Cardiac muscle cell (in vitro differentiated cells and primary cell): ENCODE measurements around the gene VAT1. TPM values are rescaled to one million over a fixed set of nuclear protein-coding genes. Genes with fewer than 3 reads are reported as not detected.

Experiments used
- DNase-seq, 2 donors: peaks; one replicate each; pipeline versions ENCODE4 v3.0.0 to v3.0.0-alpha.2; 2010 to 2017; ENCODE audit warnings: low read depth in 1 of 2, low spot score in 1 of 2
- H3K27ac ChIP-seq: fragments of 200-600 bp; sonication (generic); 2 replicates; pipeline ENCODE4 v1.5.1; 2016
- H3K27me3 ChIP-seq: fragments of 200-600 bp; sonication (generic); 2 replicates; pipeline ENCODE4 v1.6.0; 2016; ENCODE audit warnings: control low read depth
- H3K36me3 ChIP-seq: fragments of 200-600 bp; sonication (generic); 2 replicates; pipeline ENCODE4 v1.5.1; 2016; ENCODE audit warnings: control low read depth
- H3K4me1 ChIP-seq: fragments of 200-600 bp; sonication (generic); 2 replicates; pipeline ENCODE4 v1.8.1; 2017; ENCODE audit warnings: low read depth, mild to moderate bottlenecking, mixed run types
- H3K4me3 ChIP-seq: fragments of 200-600 bp; sonication (generic); 2 replicates; pipeline ENCODE4 v1.5.1; 2016; ENCODE audit warnings: mild to moderate bottlenecking
- H3K9me3 ChIP-seq: fragments of 200-600 bp; sonication (generic); 2 replicates; pipeline ENCODE4 v1.5.1; 2017; ENCODE audit warnings: low read depth, mild to moderate bottlenecking, control low read depth
- CTCF ChIP-seq: IDR thresholded peaks from 2 replicates; pipeline ENCODE4 v1.5.1; 2012; ENCODE audit warnings: low read depth, mild to moderate bottlenecking, low read length
- polyA plus RNA-seq: library from polyadenylated mRNA; unstranded; fragments of >200 nt; fragmentation: Nextera tagmentation; extraction: Ambion mirVana; gene quantifications from 2 replicates; pipeline ENCODE4 v1.2.1, GENCODE V29; 2016
- total RNA-seq: library from RNA; depleted of rRNA; stranded (reverse); fragments of >200 nt; gene quantifications from 2 replicates; pipeline ENCODE4 v1.2.3, GENCODE V29; 2016

Gene VAT1
- total and polyA plus RNA-seq, 2 experiments from 2014 or later = 207 to 312 TPM

- Histone ChIP-seq H3K9me3 (no peaks in the 10 kb centered on the region), H3K27me3 (no peaks in the 10 kb centered on the region), H3K27ac (no peak overlapping the region), H3K4me3 (peak overlapping the region; percentile 49), H3K36me3 (no peaks in the 10 kb centered on the region), H3K4me1 (peaks cover 3% of the 10 kb centered on the region)
- no peak for TF ChIP-seq CTCF
- DNase-seq = no peak
These were observed 3.8 kb upstream of the VAT1 start for GRCh38 chr17:43025766-43026537.

DNA sequence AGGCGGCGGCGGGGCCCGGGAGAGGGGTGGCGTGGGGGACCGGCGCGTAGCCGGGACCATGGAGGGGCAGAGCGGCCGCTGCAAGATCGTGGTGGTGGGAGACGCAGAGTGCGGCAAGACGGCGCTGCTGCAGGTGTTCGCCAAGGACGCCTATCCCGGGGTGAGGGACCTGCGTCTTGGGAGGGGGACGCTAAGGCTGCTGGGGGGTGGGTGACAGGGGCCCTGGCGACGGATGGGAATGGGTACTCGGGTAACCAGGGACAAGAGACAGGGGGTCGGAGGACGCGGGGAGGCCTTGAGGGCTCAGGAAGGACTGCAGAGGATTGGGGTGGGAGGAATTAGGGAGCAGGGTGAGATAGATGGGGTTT is 3.1 kb upstream of the VAT1 start:
- Histone ChIP-seq H3K9me3 (no peaks in the 10 kb centered on the region), H3K27me3 (no peaks in the 10 kb centered on the region), H3K4me3 (peak overlapping the region; percentile 49), H3K4me1 (peaks cover 6% of the 10 kb centered on the region), H3K36me3 (no peaks in the 10 kb centered on the region), H3K27ac (no peak overlapping the region)
- no peak for TF ChIP-seq CTCF
- DNase-seq = no peak

DNA sequence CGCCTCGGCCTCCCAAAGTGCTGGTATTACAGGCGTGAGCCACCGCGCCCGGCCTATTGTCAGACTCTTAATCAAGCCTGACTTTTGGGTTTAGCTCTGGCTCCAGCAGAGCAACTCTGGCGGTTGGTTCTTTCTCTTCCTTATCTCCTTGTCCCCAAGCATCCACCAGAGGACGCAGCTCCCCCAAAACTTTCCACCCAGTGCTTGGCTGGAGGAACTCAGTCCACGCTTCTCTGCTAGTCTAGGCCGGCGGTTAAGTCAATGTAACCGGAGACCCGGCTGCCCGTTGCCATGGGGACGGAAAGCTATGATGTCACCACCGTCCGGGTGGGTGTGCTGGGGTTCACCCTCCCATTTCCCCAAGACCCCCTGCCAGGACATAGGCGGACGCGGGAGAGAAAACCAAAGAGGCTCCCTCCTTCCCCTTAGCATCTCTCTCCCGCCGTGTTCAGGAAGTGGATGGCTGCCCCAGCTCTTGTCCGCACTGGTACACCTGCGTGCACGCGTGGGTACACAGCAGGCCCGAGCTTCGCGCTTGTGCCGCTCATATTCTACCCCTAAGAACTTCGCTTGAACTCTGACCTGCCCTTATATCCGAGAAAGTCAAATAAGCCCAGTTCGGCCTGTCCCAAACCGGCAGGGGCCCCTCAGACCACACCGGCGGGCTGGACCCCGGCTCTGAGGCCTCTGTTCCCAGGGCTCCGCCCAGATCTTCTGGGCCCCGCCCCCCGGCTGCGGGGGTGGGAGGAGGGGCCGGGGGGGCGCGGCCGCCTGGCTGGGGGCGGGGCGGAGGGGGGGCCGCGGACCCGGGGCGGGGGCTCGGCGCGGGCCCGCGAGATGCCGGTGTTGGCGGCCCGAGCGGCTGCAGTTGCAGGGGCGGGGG is 2.5 kb upstream of the VAT1 start, which contains the start of gene RND2:
RND2 (plus strand) TSS at position 825 of the 883 bp plus-strand sequence. CDS start 117 bp downstream, outside the sequence.
- no peaks in the 10 kb centered on the region for H3K9me3 ChIP-seq
- H3K27me3 ChIP-seq = no peaks in the 10 kb centered on the region
- peaks cover 12% of the 10 kb centered on the region for H3K4me1 ChIP-seq
- peak; percentile 81 for TF ChIP-seq CTCF
- H3K27ac ChIP-seq = peak within 1 kb of the TSS; percentile 75
- peak; percentile 95 to 96 for DNase-seq
- H3K36me3 ChIP-seq = no peaks in the 10 kb centered on the region
- peak within 1 kb of the TSS; percentile 49 for H3K4me3 ChIP-seq

DNA sequence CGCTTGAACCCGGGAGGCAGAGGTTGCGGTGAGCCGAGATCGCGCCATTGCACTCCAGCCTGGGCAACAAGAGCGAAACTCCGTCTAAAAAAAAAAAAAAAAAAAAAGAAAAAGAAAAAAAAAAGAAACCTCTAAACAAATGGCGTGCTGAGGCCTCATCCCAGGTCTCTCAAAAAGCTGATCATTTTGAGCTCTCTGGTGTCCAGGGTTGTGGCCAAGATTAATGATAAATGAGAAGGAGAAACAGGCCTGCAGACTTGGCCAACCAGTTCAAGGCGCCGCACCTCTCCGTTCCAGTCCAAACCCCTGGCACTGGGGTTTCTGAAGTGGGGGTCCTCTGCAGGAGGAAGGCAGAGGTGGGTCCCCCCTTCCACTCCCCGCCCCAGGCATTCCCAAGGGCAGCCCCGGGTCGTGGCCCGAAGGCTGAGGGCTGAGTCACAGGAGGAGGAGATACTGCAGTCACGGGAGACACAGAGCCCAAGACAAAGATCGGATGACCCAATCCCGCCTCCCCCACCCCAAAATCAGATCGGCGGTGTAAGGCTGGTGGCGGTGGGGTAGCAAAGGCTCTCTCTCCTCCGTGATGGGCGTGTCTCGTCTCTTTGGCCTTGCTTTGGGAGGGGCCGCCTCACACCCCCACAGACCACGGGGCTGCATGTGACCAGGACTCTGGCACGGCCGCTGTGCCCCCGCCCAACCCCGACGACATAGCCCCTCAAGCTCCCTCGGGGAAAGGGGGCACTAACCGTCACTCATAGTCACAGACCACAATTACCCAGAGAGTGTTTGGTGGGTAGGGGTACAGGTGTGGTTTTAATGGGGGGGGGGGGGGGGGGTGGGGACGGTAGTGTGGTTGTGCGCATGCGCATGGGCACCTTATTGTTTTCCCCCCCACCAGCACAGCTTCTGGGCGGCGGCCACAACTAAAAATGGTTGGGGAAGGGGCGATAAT is 1.1 kb downstream of the VAT1 start:
- peaks cover 33% of the 10 kb centered on the region for H3K4me1 ChIP-seq
- DNase-seq = peak; percentile 52 to 71
- peak overlapping the region; percentile 97 for H3K4me3 ChIP-seq
- TF ChIP-seq CTCF = no peak
- peak overlapping the region; percentile 85 for H3K27ac ChIP-seq
- H3K36me3 ChIP-seq = no peaks in the 10 kb centered on the region
- H3K9me3 ChIP-seq = no peaks in the 10 kb centered on the region
- H3K27me3 ChIP-seq = no peaks in the 10 kb centered on the region
